ENCODE results near the gene DPM1.

The DPM1 gene

DNA sequence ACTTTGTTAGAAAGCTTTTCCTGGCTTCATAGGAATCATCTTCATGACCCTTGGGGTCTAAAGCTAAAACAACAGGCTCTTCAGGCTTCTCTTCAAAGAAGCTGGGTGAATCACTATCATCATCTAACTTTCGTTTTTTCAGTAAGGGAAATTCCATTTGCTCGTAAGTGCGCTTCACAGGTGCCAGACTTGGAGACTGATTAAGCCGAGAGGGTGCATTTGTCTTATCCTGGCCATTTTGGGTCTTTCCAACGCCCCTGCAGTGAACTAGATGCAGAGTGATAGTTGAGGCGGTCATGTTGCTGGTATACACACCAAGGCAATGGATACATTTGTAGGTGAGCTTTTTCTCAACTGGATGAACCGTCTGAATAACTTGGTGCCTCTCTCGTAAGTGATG lies 65.9 kb downstream of the DPM1 start:
- DNase-seq, result no peak

DNA sequence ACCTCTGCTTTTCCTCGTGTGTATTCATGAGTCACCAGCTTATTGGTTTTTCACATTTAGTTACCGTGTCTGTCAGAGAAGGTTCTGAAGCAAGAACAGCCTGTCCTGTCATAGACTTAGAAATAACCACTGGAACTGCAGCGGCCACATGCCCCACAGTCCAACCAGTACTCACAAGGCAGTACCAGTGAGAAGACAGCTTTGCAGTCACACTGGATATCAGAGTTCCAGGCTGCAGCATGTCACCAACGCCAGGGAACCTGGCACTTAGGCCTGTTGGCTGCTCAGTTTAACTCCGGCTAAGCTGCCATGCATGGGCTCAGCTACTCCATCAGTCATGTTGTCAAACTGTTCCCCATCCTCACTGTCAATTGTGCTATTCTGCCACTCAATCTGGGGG lies 67.2 kb downstream of the DPM1 start:
- DNase-seq, result no peak

DNA sequence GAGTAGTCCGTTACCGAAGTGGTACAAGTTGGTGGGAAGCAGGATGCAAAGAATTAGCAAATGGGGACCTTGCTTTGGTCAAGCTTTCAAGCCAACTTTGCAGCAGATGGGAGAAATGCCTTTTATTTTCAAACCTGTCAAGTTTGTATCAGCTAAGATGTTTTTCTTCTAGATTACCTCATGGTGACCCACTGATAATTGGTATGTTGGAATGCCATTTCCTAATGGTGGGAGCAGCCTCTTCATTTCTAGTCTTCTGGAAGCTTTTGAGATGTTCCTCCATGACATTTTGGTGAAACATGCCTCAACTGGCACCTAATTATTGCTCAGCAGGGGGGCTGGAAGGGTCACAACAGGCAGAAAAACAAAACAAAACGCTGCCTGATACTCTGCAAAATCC lies 70.8 kb downstream of the DPM1 start:
- DNase-seq, result no peak

DNA sequence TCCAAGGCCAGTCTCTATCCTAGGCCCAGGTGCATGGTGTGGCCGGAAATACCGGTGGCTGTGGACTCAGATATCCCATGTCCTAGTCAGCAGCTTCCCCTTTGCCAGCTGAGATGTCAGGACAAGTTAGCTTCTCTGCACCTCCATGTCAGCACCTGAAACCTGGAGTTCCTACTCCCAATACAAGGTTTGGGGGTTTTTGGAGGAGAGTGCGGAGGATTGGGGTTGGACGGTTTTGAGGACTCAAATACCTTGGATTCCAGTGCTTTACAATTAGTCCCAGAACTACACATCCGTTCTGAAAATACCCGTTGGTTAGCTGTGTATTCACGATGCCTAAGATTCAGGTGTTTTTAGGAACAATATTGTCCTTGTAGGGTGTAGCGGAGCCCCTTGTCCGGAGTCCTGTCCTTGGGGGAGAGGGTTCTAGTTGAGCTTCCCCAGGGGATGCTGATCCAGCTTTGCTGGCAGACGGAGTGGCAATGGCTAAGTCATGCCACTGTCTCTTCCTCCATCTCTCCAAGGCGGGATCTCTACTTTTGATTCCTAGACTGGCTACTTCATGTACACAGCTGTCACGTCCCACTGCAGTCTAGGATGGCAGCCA lies 72.0 kb downstream of the DPM1 start:
- DNase-seq, result no peak

DNA sequence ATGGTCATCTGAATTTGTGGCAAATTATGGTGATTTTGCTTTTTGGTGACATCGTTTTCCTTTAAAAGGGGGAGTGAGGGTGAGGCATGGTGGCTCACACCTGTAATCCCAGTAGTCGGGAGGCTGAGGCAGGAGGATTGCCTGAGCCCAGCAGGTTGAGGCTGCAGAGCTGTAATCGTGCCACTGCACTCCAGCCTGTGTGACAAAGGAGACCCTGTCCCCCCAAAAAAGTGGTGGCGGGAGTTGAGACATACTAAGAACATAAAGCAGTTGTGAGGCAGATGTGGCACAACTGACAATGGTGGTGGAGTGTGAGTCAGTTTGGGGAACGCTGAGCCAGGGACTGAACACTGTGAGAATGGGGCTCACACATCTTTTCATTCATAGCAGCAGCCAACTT lies 72.6 kb downstream of the DPM1 start:
- no peak for DNase-seq

DNA sequence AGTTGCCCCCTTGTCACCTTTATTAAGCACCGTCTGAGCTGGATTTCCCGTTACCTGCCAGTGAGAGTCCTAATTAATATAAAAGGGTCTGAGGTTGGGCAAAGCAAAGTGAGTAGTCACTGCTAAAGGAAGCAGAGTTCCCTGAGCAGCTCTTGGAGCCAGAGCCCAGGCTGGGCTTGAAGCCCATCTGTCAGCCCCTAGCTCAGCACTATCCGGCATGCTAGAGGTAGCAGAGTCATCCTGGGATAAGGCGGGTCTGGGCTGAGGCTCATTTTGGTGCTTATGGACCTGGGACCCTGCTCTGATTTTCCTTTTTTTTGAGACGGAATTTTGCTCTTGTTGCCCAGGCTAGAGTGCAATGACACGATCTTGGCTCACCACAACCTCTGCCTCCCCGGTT lies 73.3 kb downstream of the DPM1 start:
- no peak for DNase-seq
